H1 (cell line): ENCODE results near the gene GNAO1. TPM values are rescaled to one million over a fixed set of nuclear protein-coding genes. Genes with fewer than 3 reads are reported as not detected.

ENCODE experiments used
- CTCF ChIA-PET: fragments of 300-600 bp; sonication (Branson Sonifier 250); formaldehyde crosslinking; loops from one replicate; lab custom pipeline; 2021; ENCODE audit not compliant: partially characterized antibody; lab: Charles Lee
- POLR2A ChIA-PET: fragments of 300-600 bp; sonication (Branson Sonifier 250); formaldehyde crosslinking; loops from one replicate; lab custom pipeline; 2021; ENCODE audit warnings: inconsistent platforms; ENCODE audit not compliant: partially characterized antibody; lab: Charles Lee
- DNase-seq, 2 experiments: peaks; one replicate each; pipeline versions ENCODE4 v3.0.0 to v3.0.0-alpha.2; 2010 to 2022; ENCODE audit warnings: low spot score in 2 of 2, low read depth in 1 of 2, mixed read lengths in 1 of 2
- FAIRE-seq: peaks from 2 replicates; lab custom pipeline; 2011; peaks lifted over from hg19 to GRCh38; lab: Jason Lieb, UNC
- H2AFZ ChIP-seq: 2 replicates; pipeline ENCODE4 v1.8.1; 2012; ENCODE audit warnings: low read length, inconsistent platforms
- H2AK5ac ChIP-seq: 2 replicates; pipeline ENCODE4 v1.6.1; 2013; ENCODE audit warnings: low read depth, low read length
- H2BK120ac ChIP-seq: replicated peaks from 2 replicates; pipeline ENCODE3; 2013; ENCODE audit warnings: low read depth, low read length, inconsistent platforms
- H2BK12ac ChIP-seq: 2 replicates; pipeline ENCODE4 v1.6.1; 2013; ENCODE audit warnings: low read depth, low read length
- H2BK15ac ChIP-seq: 2 replicates; pipeline ENCODE4 v1.6.1; 2013; ENCODE audit warnings: low read length
- H2BK20ac ChIP-seq: 2 replicates; pipeline ENCODE4 v1.6.1; 2013; ENCODE audit warnings: low read length
- H2BK5ac ChIP-seq: 2 replicates; pipeline ENCODE4 v1.6.1; 2013; ENCODE audit warnings: low read depth, low read length
- H3K14ac ChIP-seq: 2 replicates; pipeline ENCODE4 v1.6.1; 2013; ENCODE audit warnings: inconsistent platforms; ENCODE audit not compliant: insufficient read length
- H3K18ac ChIP-seq: 2 replicates; pipeline ENCODE4 v1.6.1; 2013; ENCODE audit warnings: low read length; ENCODE audit errors: extremely low read depth
- H3K23ac ChIP-seq: 2 replicates; pipeline ENCODE4 v1.6.1; 2013; ENCODE audit warnings: inconsistent platforms; ENCODE audit not compliant: insufficient read length
- H3K23me2 ChIP-seq: 2 replicates; pipeline ENCODE4 v1.6.1; 2013; ENCODE audit warnings: low read depth, low read length
- H3K27ac ChIP-seq: 2 replicates; pipeline ENCODE4 v1.6.1; 2011; ENCODE audit warnings: low read depth, low read length, inconsistent platforms
- H3K27me3 ChIP-seq, 4 experiments: replicated peaks in 1 of 4; 1 replicate in 1 of 4; 2 replicates in 3 of 4; pipeline versions ENCODE4 v1.6.1 to v1.8.1; 2011 to 2013; ENCODE audit warnings: low read length in 3 of 4, mild to moderate bottlenecking in 3 of 4, inconsistent platforms in 2 of 4, mixed read lengths in 2 of 4, moderate library complexity in 1 of 4; ENCODE audit not compliant: control insufficient read depth in 3 of 4, insufficient read depth in 3 of 4; ENCODE audit errors: extremely low read depth in 1 of 4
- H3K36me3 ChIP-seq, 4 experiments: 2 replicates each; pipeline versions ENCODE4 v1.6.1 to v1.8.1; 2011 to 2013; ENCODE audit warnings: mild to moderate bottlenecking in 4 of 4, low read length in 3 of 4, moderate library complexity in 2 of 4, control low read depth in 1 of 4, inconsistent platforms in 1 of 4; ENCODE audit not compliant: insufficient read depth in 4 of 4, control insufficient read depth in 2 of 4
- H3K4ac ChIP-seq: replicated peaks from 2 replicates; pipeline ENCODE3; 2013; ENCODE audit warnings: low read length, low read depth, mixed read lengths, inconsistent platforms; ENCODE audit not compliant: insufficient read length
- H3K4me1 ChIP-seq, 4 experiments: replicated peaks in 1 of 4; 1 replicate in 1 of 4; 2 replicates in 3 of 4; pipeline versions ENCODE4 v1.6.1 to v1.8.1; 2011 to 2013; ENCODE audit warnings: low read length in 3 of 4, inconsistent platforms in 2 of 4, mixed read lengths in 1 of 4; ENCODE audit not compliant: insufficient read depth in 4 of 4, control insufficient read depth in 3 of 4
- H3K4me2 ChIP-seq, 2 experiments: 2 replicates each; pipeline versions ENCODE4 v1.6.1 to v1.8.1; 2011 to 2013; ENCODE audit warnings: low read depth in 2 of 2, low read length in 2 of 2, control low read depth in 1 of 2, inconsistent platforms in 1 of 2, mild to moderate bottlenecking in 1 of 2; ENCODE audit not compliant: insufficient read depth in 1 of 2
- H3K4me3 ChIP-seq, 4 experiments: fragments of 200-600, 300-600 bp in 1 of 4; sonication (generic), shearing (Covaris generic), sonication (Bioruptor Twin) in 1 of 4; 2 replicates each; pipeline versions ENCODE4 v1.5.1 to v1.8.1; 2011 to 2016; ENCODE audit warnings: low read length in 4 of 4, low read depth in 3 of 4, control low read depth in 2 of 4, inconsistent platforms in 2 of 4, mild to moderate bottlenecking in 2 of 4, mixed read lengths in 1 of 4, moderate library complexity in 1 of 4; ENCODE audit not compliant: insufficient read depth in 2 of 4; ENCODE audit errors: extremely low read depth in 1 of 4
- H3K56ac ChIP-seq: replicated peaks from 2 replicates; pipeline ENCODE3; 2013; ENCODE audit warnings: low read depth, mild to moderate bottlenecking, mixed read lengths, low read length, inconsistent platforms; ENCODE audit not compliant: insufficient read length
- H3K79me1 ChIP-seq: 2 replicates; pipeline ENCODE4 v1.6.1; 2013; ENCODE audit warnings: low read depth, low read length, control low read depth
- H3K79me2 ChIP-seq, 2 experiments: 2 replicates each; pipeline versions ENCODE4 v1.6.1 to v1.8.1; 2012 to 2013; ENCODE audit warnings: low read length in 2 of 2, mild to moderate bottlenecking in 2 of 2, inconsistent platforms in 1 of 2; ENCODE audit not compliant: insufficient read depth in 2 of 2, control insufficient read depth in 1 of 2
- H3K9ac ChIP-seq, 4 experiments: replicated peaks in 1 of 4; 1 replicate in 1 of 4; 2 replicates in 3 of 4; pipeline versions ENCODE4 v1.6.1 to v1.8.1; 2011 to 2013; ENCODE audit warnings: low read depth in 3 of 4, low read length in 3 of 4, control low read depth in 2 of 4, mild to moderate bottlenecking in 2 of 4, moderate library complexity in 2 of 4, inconsistent platforms in 1 of 4; ENCODE audit errors: extremely low read depth in 1 of 4
- H3K9me3 ChIP-seq, 2 experiments: 2 replicates each; pipeline versions ENCODE4 v1.6.1 to v1.8.1; 2012 to 2013; ENCODE audit warnings: mild to moderate bottlenecking in 2 of 2, moderate library complexity in 2 of 2, control low read depth in 1 of 2, inconsistent platforms in 1 of 2, low read depth in 1 of 2, low read length in 1 of 2, mixed read lengths in 1 of 2; ENCODE audit not compliant: insufficient read depth in 2 of 2
- H4K20me1 ChIP-seq, 2 experiments: replicated peaks in 1 of 2; 2 replicates each; pipeline versions ENCODE3 to v1.8.1; 2011 to 2013; ENCODE audit warnings: inconsistent platforms in 2 of 2, low read length in 2 of 2, mild to moderate bottlenecking in 1 of 2; ENCODE audit not compliant: insufficient read depth in 2 of 2, control insufficient read depth in 1 of 2
- H4K5ac ChIP-seq: 2 replicates; pipeline ENCODE4 v1.6.1; 2013; ENCODE audit warnings: low read length, low read depth, mixed read lengths, inconsistent platforms; ENCODE audit not compliant: insufficient read length
- H4K8ac ChIP-seq: 2 replicates; pipeline ENCODE4 v1.8.0; 2013; ENCODE audit warnings: mild to moderate bottlenecking, moderate library complexity, low read length, inconsistent platforms; ENCODE audit not compliant: insufficient read depth; ENCODE audit errors: extremely low read depth
- H4K91ac ChIP-seq: replicated peaks from 2 replicates; pipeline ENCODE3; 2013; ENCODE audit warnings: low read length, mixed read lengths, inconsistent platforms; ENCODE audit not compliant: insufficient read length
- ATF2 ChIP-seq: IDR thresholded peaks from 2 replicates; pipeline ENCODE4 v1.6.1; 2012; ENCODE audit warnings: low read length, inconsistent platforms
- BRCA1 ChIP-seq: IDR thresholded peaks from 2 replicates; pipeline ENCODE4 v1.6.1; 2012; ENCODE audit warnings: low read depth, low read length, improper control_type of control experiment
- EGR1 ChIP-seq: IDR thresholded peaks from 2 replicates; pipeline ENCODE4 v1.6.1; 2011; ENCODE audit warnings: low read depth, low read length, borderline replicate concordance
- EZH2 ChIP-seq: fragments of 200-600 bp; sonication (generic); IDR thresholded peaks from 2 replicates; pipeline ENCODE4 v1.7.1; 2012; ENCODE audit warnings: low read depth, mild to moderate bottlenecking, moderate library complexity, low read length, inconsistent platforms; ENCODE audit not compliant: severe bottlenecking
- GTF2F1 ChIP-seq: IDR thresholded peaks from 2 replicates; pipeline ENCODE4 v1.6.1; 2012; ENCODE audit warnings: low read depth, low read length, improper control_type of control experiment, borderline replicate concordance
- HDAC2 ChIP-seq, 2 experiments: fragments of 300-600 bp in 1 of 2; sonication (generic) in 1 of 2; IDR thresholded peaks; 2 replicates each; pipeline ENCODE4 v1.6.1; 2011 to 2012; ENCODE audit warnings: low read depth in 2 of 2, low read length in 2 of 2, mild to moderate bottlenecking in 2 of 2, moderate library complexity in 2 of 2, borderline replicate concordance in 1 of 2, inconsistent platforms in 1 of 2
- JUND ChIP-seq: IDR thresholded peaks from 2 replicates; pipeline ENCODE4 v1.6.1; 2011; ENCODE audit warnings: mild to moderate bottlenecking, improper control_type of control experiment, low read length
- SRF ChIP-seq: IDR thresholded peaks from 2 replicates; pipeline ENCODE4 v1.6.1; 2011; ENCODE audit warnings: mild to moderate bottlenecking, low read depth, low read length, moderate library complexity
- TEAD4 ChIP-seq: IDR thresholded peaks from 2 replicates; pipeline ENCODE4 v1.6.1; 2012; ENCODE audit warnings: low read depth, low read length, inconsistent platforms, mixed read lengths
- WGBS, 2 experiments: shearing (Covaris generic) in 1 of 2; methylation state at CpG; one replicate each; pipeline versions ENCODE4 v1.1.6 to v1.1.7; 2013 to 2015; ENCODE audit warnings: low lambda C conversion rate in 2 of 2, mixed read lengths in 2 of 2, inconsistent platforms in 1 of 2, low coverage in 1 of 2, missing lambda C conversion rate in 1 of 2; ENCODE audit not compliant: insufficient replicate concordance in 2 of 2, insufficient coverage in 1 of 2, insufficient read length in 1 of 2; ENCODE audit errors: extremely low coverage in 1 of 2, missing lambda C conversion rate in 1 of 2; 5-methylcytosine and 5-hydroxymethylcytosine counted together
- polyA plus RNA-seq, 7 experiments: library from polyadenylated mRNA; depleted of rRNA in 3 of 7; stranded (reverse) in 5 of 7; unstranded in 2 of 7; fragments of >200 nt in 5 of 7; fragments of 200-250 nt in 2 of 7; gene quantifications; 1 replicate in 5 of 7; 2 replicates in 1 of 7; 4 replicates in 1 of 7; pipeline versions ENCODE4 v1.2.1 to v1.2.3, GENCODE V29; 2011 to 2013; ENCODE audit warnings: missing spikeins in 2 of 7, mixed read lengths in 2 of 7
- total RNA-seq: library from RNA; stranded (reverse); fragmentation: NEBNext Ultra II Directional; extraction: Animal tissue kit (Norgen Biotek cat#: 25700); gene quantifications from 2 replicates; pipeline ENCODE4 v1.2.1, GENCODE V29; 2021

GNAO1 gene
- total and polyA plus RNA-seq, 2 of the 8 experiments (the other 6 are each of a cell fraction or from before 2014, with no cell fraction given) = 6.7 to 34.4 TPM

GRCh38 chr16:56252835-56253234 lies 61.5 kb downstream of the GNAO1 start:
- H2BK12ac ChIP-seq = no peak overlapping the region
- no peak overlapping the region for H3K27ac ChIP-seq
- no peaks in the 10 kb centered on the region for H3K79me2 ChIP-seq
- 85% methylated on average over 4 of the region's 4 CpGs; no CpG with 5 or more reads in 1 of the 2 experiments for WGBS, 2 experiments
- no peak overlapping the region for H2BK15ac ChIP-seq
- no peaks in the 10 kb centered on the region for H3K4me1 ChIP-seq
- H2BK120ac ChIP-seq = no peak overlapping the region
- FAIRE-seq (no peak), DNase-seq (no peak)
- H3K23ac ChIP-seq = no peak overlapping the region
- H2BK5ac ChIP-seq = no peak overlapping the region
- H4K8ac ChIP-seq = no peak overlapping the region
- H3K14ac ChIP-seq = no peak overlapping the region
- no peaks in the 10 kb centered on the region for H3K9me3 ChIP-seq
- H3K18ac ChIP-seq = no peak overlapping the region
- no peak overlapping the region for H2AK5ac ChIP-seq
- no peak overlapping the region for H4K5ac ChIP-seq
- TF ChIP-seq ATF2 = no peak
- no peak for TF ChIP-seq BRCA1
- TF ChIP-seq JUND = no peak
- TF ChIP-seq HDAC2 (IDR thresholded peaks at IDR 0.05; ENCODE audit: borderline replicate concordance in 1 of 2, low read depth in 2 of 2, low read length in 2 of 2) = no peak
- no peak for TF ChIP-seq GTF2F1
- no peak for TF ChIP-seq TEAD4
- TF ChIP-seq EZH2 = no peak
- no peak for TF ChIP-seq SRF
- no peak for TF ChIP-seq EGR1
- ChIA-PET POLR2A (interaction anchor here (1.1 kb wide), 1 partner anchor 19 kb away, joined by 5 read pairs; no protein-coding TSS in a partner anchor), CTCF (interaction anchor here (0.8 to 2.2 kb wide), 5 partner anchors 8 to 66 kb away, joined by 3 to 6 read pairs (median 3); no protein-coding TSS in a partner anchor)
- H2BK20ac ChIP-seq = no peak overlapping the region
- no peak overlapping the region for H2AFZ ChIP-seq
- no peaks in the 10 kb centered on the region; a peak in 1 of 7 replicates for H3K27me3 ChIP-seq
- H3K4me3 ChIP-seq = no peak overlapping the region
- peaks cover 0 to 1% of the 10 kb centered on the region in 2 experiments for H4K20me1 ChIP-seq
- H3K79me1 ChIP-seq = no peaks in the 10 kb centered on the region
- no peaks in the 10 kb centered on the region; a peak in 1 of 8 replicates for H3K36me3 ChIP-seq
- no peak overlapping the region for H3K4ac ChIP-seq
- no peak overlapping the region for H3K4me2 ChIP-seq
- no peak overlapping the region for H4K91ac ChIP-seq
- H3K9ac ChIP-seq = no peak overlapping the region
- no peak overlapping the region for H3K56ac ChIP-seq
- H3K23me2 ChIP-seq = no peaks in the 10 kb centered on the region
